ENCODE measurements around the gene PHF2.

The PHF2 gene

DNA sequence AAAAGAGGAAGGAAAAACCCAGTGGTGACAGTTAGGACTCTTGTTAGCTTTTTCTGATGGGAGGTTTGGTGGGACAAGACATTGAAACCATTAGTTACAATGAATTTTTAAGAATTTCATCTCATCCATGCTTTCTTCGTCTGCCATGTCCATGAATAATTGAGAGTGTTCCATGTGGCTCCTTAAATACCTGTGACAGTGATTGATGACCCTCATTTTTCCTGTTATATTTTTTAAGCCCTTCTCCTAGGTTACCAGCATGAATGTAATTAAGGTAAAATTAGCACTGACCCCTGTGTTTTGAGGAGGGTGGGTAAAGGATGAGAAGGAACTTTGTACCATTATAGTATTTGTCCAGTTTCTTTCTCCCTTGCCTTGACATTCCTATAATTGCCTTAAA is 23.5 kb upstream of the PHF2 start:
- H3K27me3 ChIP-seq (ENCODE audit: low read depth, low read length) = no peaks in the 10 kb centered on the region
- TF ChIP-seq, protein P1, sequence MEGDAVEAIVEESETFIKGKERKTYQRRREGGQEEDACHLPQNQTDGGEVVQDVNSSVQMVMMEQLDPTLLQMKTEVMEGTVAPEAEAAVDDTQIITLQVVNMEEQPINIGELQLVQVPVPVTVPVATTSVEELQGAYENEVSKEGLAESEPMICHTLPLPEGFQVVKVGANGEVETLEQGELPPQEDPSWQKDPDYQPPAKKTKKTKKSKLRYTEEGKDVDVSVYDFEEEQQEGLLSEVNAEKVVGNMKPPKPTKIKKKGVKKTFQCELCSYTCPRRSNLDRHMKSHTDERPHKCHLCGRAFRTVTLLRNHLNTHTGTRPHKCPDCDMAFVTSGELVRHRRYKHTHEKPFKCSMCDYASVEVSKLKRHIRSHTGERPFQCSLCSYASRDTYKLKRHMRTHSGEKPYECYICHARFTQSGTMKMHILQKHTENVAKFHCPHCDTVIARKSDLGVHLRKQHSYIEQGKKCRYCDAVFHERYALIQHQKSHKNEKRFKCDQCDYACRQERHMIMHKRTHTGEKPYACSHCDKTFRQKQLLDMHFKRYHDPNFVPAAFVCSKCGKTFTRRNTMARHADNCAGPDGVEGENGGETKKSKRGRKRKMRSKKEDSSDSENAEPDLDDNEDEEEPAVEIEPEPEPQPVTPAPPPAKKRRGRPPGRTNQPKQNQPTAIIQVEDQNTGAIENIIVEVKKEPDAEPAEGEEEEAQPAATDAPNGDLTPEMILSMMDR (IDR thresholded peaks at IDR 0.05; ENCODE audit: low read depth, low read length) = no peak
- TF ChIP-seq EZH2phosphoT487 (IDR thresholded peaks at IDR 0.05; ENCODE audit: low read depth) = no peak
- H3K27ac ChIP-seq (ENCODE audit: low read length) = no peak overlapping the region
- no peak overlapping the region for H3K9ac ChIP-seq (ENCODE audit: low read length)
- no peak overlapping the region for H3K4me3 ChIP-seq (ENCODE audit: low read length)
- H3K36me3 ChIP-seq (replicated peaks; ENCODE audit: low read depth, low read length) = peaks cover 38% of the 10 kb centered on the region
- no peaks in the 10 kb centered on the region for H3K4me1 ChIP-seq (ENCODE audit: low read length)
- no peaks in the 10 kb centered on the region for H4K20me1 ChIP-seq (ENCODE audit: insufficient read depth, low read length)
- no peaks in the 10 kb centered on the region for H3K79me2 ChIP-seq (ENCODE audit: low read length)
- H3K4me2 ChIP-seq (ENCODE audit: low read length) = no peak overlapping the region
- no peak overlapping the region for H2AFZ ChIP-seq (ENCODE audit: low read depth, low read length)
- H3K9me3 ChIP-seq (ENCODE audit: insufficient read depth, low read length) = no peaks in the 10 kb centered on the region

DNA sequence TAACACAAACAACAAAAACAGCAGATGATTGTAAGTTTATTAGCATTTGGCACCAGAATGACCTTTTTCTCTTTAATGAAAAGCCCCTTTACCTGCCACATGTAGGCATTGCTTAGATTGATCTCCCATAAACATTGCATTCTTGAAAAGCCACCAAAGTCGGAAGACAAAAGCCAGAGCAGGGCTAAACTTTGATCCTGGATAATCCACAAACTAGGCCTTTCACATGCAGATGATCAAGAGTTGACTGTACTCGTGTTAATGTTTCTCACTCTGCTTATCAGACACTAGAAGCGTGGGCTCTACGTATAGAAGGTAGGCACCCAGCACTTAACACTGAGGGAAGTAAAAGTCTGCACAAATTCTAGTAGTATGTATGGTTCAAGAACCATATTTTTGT is 21.0 kb upstream of the PHF2 start:
- H3K79me2 ChIP-seq (ENCODE audit: low read length) = no peaks in the 10 kb centered on the region

DNA sequence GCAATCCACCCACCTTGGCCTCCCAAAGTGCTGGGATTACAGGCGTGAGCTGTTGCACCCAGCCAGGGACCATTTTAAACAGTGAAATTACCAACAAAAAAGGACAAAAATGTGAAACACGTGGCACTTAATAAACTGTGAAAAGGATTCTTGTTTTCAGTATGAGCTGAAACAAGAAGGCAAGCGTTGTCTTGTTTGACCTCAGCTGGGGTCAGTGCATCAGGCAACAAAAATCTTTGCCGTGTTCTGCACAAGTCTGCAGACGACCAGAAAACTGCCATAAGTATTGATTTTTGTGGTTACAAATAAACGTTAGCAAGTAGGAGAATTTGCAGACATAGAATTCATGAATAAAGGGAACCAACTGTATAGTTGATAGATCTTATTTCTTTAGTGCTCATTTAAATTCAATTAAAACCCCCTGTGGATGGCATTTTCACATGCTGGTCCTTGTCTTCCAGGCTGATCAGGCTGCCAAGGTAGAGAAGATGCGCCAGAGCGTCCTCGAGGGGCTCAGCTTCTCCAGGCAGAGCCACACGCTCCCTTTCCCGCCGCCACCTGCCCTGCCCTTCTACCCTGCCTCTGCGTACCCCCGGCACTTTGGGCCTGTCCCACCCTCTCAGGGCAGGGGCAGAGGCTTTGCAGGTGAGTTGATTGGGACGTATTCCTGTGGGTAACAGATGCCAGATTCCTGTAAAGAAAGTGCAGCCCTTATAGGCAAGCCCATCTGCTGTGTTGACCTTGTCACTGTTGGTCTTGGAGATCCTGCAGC is 18.8 kb upstream of the PHF2 start:
- H3K36me3 ChIP-seq (replicated peaks; ENCODE audit: low read depth, low read length) = peaks cover 46% of the 10 kb centered on the region
- TF ChIP-seq EZH2phosphoT487 (IDR thresholded peaks at IDR 0.05; ENCODE audit: low read depth) = no peak
- TF ChIP-seq, protein P1 (IDR thresholded peaks at IDR 0.05; ENCODE audit: low read depth, low read length) = no peak
- H3K4me3 ChIP-seq (ENCODE audit: low read length) = no peak overlapping the region
- no peaks in the 10 kb centered on the region for H3K79me2 ChIP-seq (ENCODE audit: low read length)
- no peaks in the 10 kb centered on the region for H3K4me1 ChIP-seq (ENCODE audit: low read length)
- H3K9ac ChIP-seq (ENCODE audit: low read length) = no peak overlapping the region
- H3K27ac ChIP-seq (ENCODE audit: low read length) = no peak overlapping the region
- no peak overlapping the region for H2AFZ ChIP-seq (ENCODE audit: low read depth, low read length)
- H3K4me2 ChIP-seq (ENCODE audit: low read length) = no peak overlapping the region
- H3K27me3 ChIP-seq (ENCODE audit: low read depth, low read length) = no peaks in the 10 kb centered on the region
- no peaks in the 10 kb centered on the region for H3K9me3 ChIP-seq (ENCODE audit: insufficient read depth, low read length)
- H4K20me1 ChIP-seq (ENCODE audit: insufficient read depth, low read length) = no peaks in the 10 kb centered on the region

More for the DNA sequence above, 21.0 kb upstream of the PHF2 start:
- H3K4me2 ChIP-seq (ENCODE audit: low read length) = no peak overlapping the region
- H4K20me1 ChIP-seq (ENCODE audit: insufficient read depth, low read length) = no peaks in the 10 kb centered on the region
- no peaks in the 10 kb centered on the region for H3K9me3 ChIP-seq (ENCODE audit: insufficient read depth, low read length)
- H3K4me3 ChIP-seq (ENCODE audit: low read length) = no peak overlapping the region
- no peaks in the 10 kb centered on the region for H3K4me1 ChIP-seq (ENCODE audit: low read length)
- H3K27ac ChIP-seq (ENCODE audit: low read length) = no peak overlapping the region
- no peak overlapping the region for H2AFZ ChIP-seq (ENCODE audit: low read depth, low read length)
- no peak overlapping the region for H3K9ac ChIP-seq (ENCODE audit: low read length)
- peaks cover 52% of the 10 kb centered on the region for H3K36me3 ChIP-seq (replicated peaks; ENCODE audit: low read depth, low read length)
- TF ChIP-seq, protein P1 (IDR thresholded peaks at IDR 0.05; ENCODE audit: low read depth, low read length) = no peak
- TF ChIP-seq EZH2phosphoT487 (IDR thresholded peaks at IDR 0.05; ENCODE audit: low read depth) = no peak
- H3K27me3 ChIP-seq (ENCODE audit: low read depth, low read length) = no peaks in the 10 kb centered on the region

DNA sequence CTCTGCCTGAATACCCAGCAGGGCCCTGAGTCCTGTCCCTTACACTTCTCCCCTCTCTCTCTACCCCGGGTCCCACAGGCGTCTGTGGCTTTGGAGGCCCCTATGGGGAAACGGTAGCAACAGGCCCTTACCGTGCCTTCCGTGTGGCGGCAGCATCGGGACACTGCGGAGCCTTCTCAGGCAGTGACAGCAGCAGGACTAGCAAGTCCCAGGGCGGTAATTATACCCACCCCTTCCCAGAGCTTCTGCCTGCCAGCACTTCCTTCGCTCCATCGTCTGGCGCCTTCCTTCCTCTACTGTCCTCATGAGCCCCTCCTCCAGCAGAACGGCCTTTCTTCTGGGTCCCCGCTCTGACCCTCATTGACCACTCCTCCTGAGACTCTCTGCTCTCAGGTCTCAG is 17.9 kb upstream of the PHF2 start:
- H3K27me3 ChIP-seq (ENCODE audit: low read depth, low read length) = no peaks in the 10 kb centered on the region
- TF ChIP-seq, protein P1 (IDR thresholded peaks at IDR 0.05; ENCODE audit: low read depth, low read length) = no peak
- TF ChIP-seq EZH2phosphoT487 (IDR thresholded peaks at IDR 0.05; ENCODE audit: low read depth) = no peak
- H3K79me2 ChIP-seq (ENCODE audit: low read length) = no peaks in the 10 kb centered on the region
- no peaks in the 10 kb centered on the region for H3K4me1 ChIP-seq (ENCODE audit: low read length)
- H4K20me1 ChIP-seq (ENCODE audit: insufficient read depth, low read length) = no peaks in the 10 kb centered on the region
- H3K36me3 ChIP-seq (replicated peaks; ENCODE audit: low read depth, low read length) = peaks cover 51% of the 10 kb centered on the region
- no peaks in the 10 kb centered on the region for H3K9me3 ChIP-seq (ENCODE audit: insufficient read depth, low read length)
- no peak overlapping the region for H2AFZ ChIP-seq (ENCODE audit: low read depth, low read length)
- no peak overlapping the region for H3K27ac ChIP-seq (ENCODE audit: low read length)
- no peak overlapping the region for H3K4me3 ChIP-seq (ENCODE audit: low read length)
- no peak overlapping the region for H3K9ac ChIP-seq (ENCODE audit: low read length)
- H3K4me2 ChIP-seq (ENCODE audit: low read length) = no peak overlapping the region

All from OCI-LY3 (cell line).